ENCODE measurements around the gene BRMS1L.
"Not testable (repeated sequence)": the region's sequence is repeated elsewhere in the genome, so short reads cannot be mapped to it uniquely, and the experiment has no call there.

Gene BRMS1L

GRCh38 chr14:35835208-35835982 is 9.3 kb downstream of the BRMS1L start:
- no peaks in the 10 kb centered on the region for H3K27me3 ChIP-seq (ENCODE audit: low read depth)
- no peaks in the 10 kb centered on the region for H3K4me1 ChIP-seq
- DNase-seq (ENCODE audit: low spot score in 2 of 2): no peak
- H3K4me3 ChIP-seq: no peak overlapping the region
- in situ Hi-C loops (cut with MboI; ENCODE audit: low sequenced_read_pairs): no loop called here
- H3K9me3 ChIP-seq: 0 out of 2 replicates have a peak, but pooled peaks cover 4% of the 10 kb centered on the region
- H3K36me3 ChIP-seq (replicated peaks): peaks cover 19% of the 10 kb centered on the region

GRCh38 chr14:35841704-35842103 is 15.6 kb downstream of the BRMS1L start:
- DNase-seq (ENCODE audit: low spot score in 2 of 2); H3K27me3 ChIP-seq (ENCODE audit: low read depth); H3K4me1 ChIP-seq; H3K9me3 ChIP-seq; H3K4me3 ChIP-seq; in situ Hi-C loops (cut with MboI; ENCODE audit: low sequenced_read_pairs): not testable (repeated sequence)
- H3K36me3 ChIP-seq (replicated peaks): peaks cover 21% of the 10 kb centered on the region

- H3K4me3 ChIP-seq; H3K27me3 ChIP-seq (ENCODE audit: low read depth); H3K9me3 ChIP-seq; DNase-seq (ENCODE audit: low spot score in 2 of 2); in situ Hi-C loops (cut with MboI; ENCODE audit: low sequenced_read_pairs); H3K4me1 ChIP-seq: not testable (repeated sequence)
- peaks cover 21% of the 10 kb centered on the region for H3K36me3 ChIP-seq (replicated peaks)
Measured at GRCh38 chr14:35842245-35842644, 16.1 kb downstream of the BRMS1L start.

- peaks cover 4% of the 10 kb centered on the region for H3K9me3 ChIP-seq
- H3K36me3 ChIP-seq (replicated peaks): peaks cover 12% of the 10 kb centered on the region
- no peaks in the 10 kb centered on the region for H3K27me3 ChIP-seq (ENCODE audit: low read depth)
- no peak overlapping the region for H3K4me3 ChIP-seq
- DNase-seq (ENCODE audit: low spot score in 2 of 2): no peak
- in situ Hi-C loops (cut with MboI; ENCODE audit: low sequenced_read_pairs): no loop called here
- no peaks in the 10 kb centered on the region for H3K4me1 ChIP-seq
Measured at GRCh38 chr14:35844494-35844893, 18.4 kb downstream of the BRMS1L start.

GRCh38 chr14:35847636-35848035 is 21.5 kb downstream of the BRMS1L start:
- no peak for DNase-seq (ENCODE audit: low spot score in 2 of 2)
- in situ Hi-C loops (cut with MboI; ENCODE audit: low sequenced_read_pairs): no loop called here
- Histone ChIP-seq H3K36me3 (replicated peaks) (peaks cover 5% of the 10 kb centered on the region; the same call in 1 of the 2 replicates), H3K27me3 (ENCODE audit: low read depth) (no peaks in the 10 kb centered on the region), H3K4me1 (no peaks in the 10 kb centered on the region), H3K9me3 (no peaks in the 10 kb centered on the region; the same call in 1 of the 2 replicates), H3K4me3 (no peak overlapping the region)

GRCh38 chr14:35849122-35849521 is 23.0 kb downstream of the BRMS1L start:
- no peak overlapping the region for H3K4me3 ChIP-seq
- peaks cover 2% of the 10 kb centered on the region; the same call in 1 of the 2 replicates for H3K36me3 ChIP-seq (replicated peaks)
- DNase-seq (ENCODE audit: low spot score in 2 of 2): no peak
- H3K4me1 ChIP-seq: no peaks in the 10 kb centered on the region
- H3K27me3 ChIP-seq (ENCODE audit: low read depth): no peaks in the 10 kb centered on the region
- in situ Hi-C loops (cut with MboI; ENCODE audit: low sequenced_read_pairs): no loop called here
- no peaks in the 10 kb centered on the region for H3K9me3 ChIP-seq

- H3K4me1 ChIP-seq: no peaks in the 10 kb centered on the region
- 0 out of 2 replicates have a peak, but pooled peaks cover 2% of the 10 kb centered on the region for H3K36me3 ChIP-seq (replicated peaks)
- H3K4me3 ChIP-seq: no peak overlapping the region
- in situ Hi-C loops (cut with MboI; ENCODE audit: low sequenced_read_pairs): no loop called here
- no peaks in the 10 kb centered on the region for H3K9me3 ChIP-seq
- no peaks in the 10 kb centered on the region for H3K27me3 ChIP-seq (ENCODE audit: low read depth)
- no peak for DNase-seq (ENCODE audit: low spot score in 2 of 2)
Measured at GRCh38 chr14:35851823-35852222, 25.7 kb downstream of the BRMS1L start.

- Histone ChIP-seq H3K36me3 (replicated peaks) (0 out of 2 replicates have a peak, but pooled peaks cover 2% of the 10 kb centered on the region), H3K4me3 (no peak overlapping the region), H3K4me1 (no peaks in the 10 kb centered on the region), H3K9me3 (no peaks in the 10 kb centered on the region), H3K27me3 (ENCODE audit: low read depth) (no peaks in the 10 kb centered on the region)
- in situ Hi-C loops (cut with MboI; ENCODE audit: low sequenced_read_pairs): no loop called here
- DNase-seq (ENCODE audit: low spot score in 2 of 2): no peak
Measured at GRCh38 chr14:35853225-35853624, 27.1 kb downstream of the BRMS1L start.

- Histone ChIP-seq H3K36me3 (replicated peaks) (0 out of 2 replicates have a peak, but pooled peaks cover 2% of the 10 kb centered on the region), H3K9me3 (no peaks in the 10 kb centered on the region), H3K4me1 (no peaks in the 10 kb centered on the region), H3K4me3 (no peak overlapping the region), H3K27me3 (ENCODE audit: low read depth) (no peaks in the 10 kb centered on the region)
- in situ Hi-C loops (cut with MboI; ENCODE audit: low sequenced_read_pairs): no loop called here
- no peak for DNase-seq (ENCODE audit: low spot score in 2 of 2)
Measured at GRCh38 chr14:35854696-35855270, 28.6 kb downstream of the BRMS1L start.

GRCh38 chr14:35855876-35856481 is 29.8 kb downstream of the BRMS1L start:
- in situ Hi-C loops (cut with MboI; ENCODE audit: low sequenced_read_pairs): no loop called here
- Histone ChIP-seq H3K36me3 (replicated peaks) (0 out of 2 replicates have a peak, but pooled peaks cover 2% of the 10 kb centered on the region), H3K4me3 (no peak overlapping the region), H3K9me3 (no peaks in the 10 kb centered on the region), H3K4me1 (no peaks in the 10 kb centered on the region), H3K27me3 (ENCODE audit: low read depth) (no peaks in the 10 kb centered on the region)
- no peak for DNase-seq (ENCODE audit: low spot score in 2 of 2)

- DNase-seq (ENCODE audit: low spot score in 2 of 2): no peak
Measured at GRCh38 chr14:35858521-35859209, 32.5 kb downstream of the BRMS1L start.

GRCh38 chr14:35861204-35861868 is 35.2 kb downstream of the BRMS1L start:
- DNase-seq (ENCODE audit: low spot score in 2 of 2): no peak
- no peaks in the 10 kb centered on the region for H3K9me3 ChIP-seq
- no peaks in the 10 kb centered on the region; the same call in 1 of the 2 replicates for H3K36me3 ChIP-seq (replicated peaks)
- peaks cover 12% of the 10 kb centered on the region for H3K4me1 ChIP-seq
- in situ Hi-C loops (cut with MboI; ENCODE audit: low sequenced_read_pairs): no loop called here
- H3K27me3 ChIP-seq (ENCODE audit: low read depth): no peaks in the 10 kb centered on the region
- no peak overlapping the region for H3K4me3 ChIP-seq

More at GRCh38 chr14:35858521-35859209, 32.5 kb downstream of the BRMS1L start:
- H3K27me3 ChIP-seq (ENCODE audit: low read depth): no peaks in the 10 kb centered on the region
- H3K36me3 ChIP-seq (replicated peaks): no peaks in the 10 kb centered on the region; the same call in 1 of the 2 replicates
- no peaks in the 10 kb centered on the region for H3K9me3 ChIP-seq
- no peak overlapping the region for H3K4me3 ChIP-seq
- in situ Hi-C loops (cut with MboI; ENCODE audit: low sequenced_read_pairs): no loop called here
- peaks cover 7% of the 10 kb centered on the region for H3K4me1 ChIP-seq

- H3K36me3 ChIP-seq (replicated peaks): no peaks in the 10 kb centered on the region; the same call in 1 of the 2 replicates
- H3K27me3 ChIP-seq (ENCODE audit: low read depth): no peaks in the 10 kb centered on the region
- H3K9me3 ChIP-seq: no peaks in the 10 kb centered on the region
- no peak overlapping the region for H3K4me3 ChIP-seq
- peaks cover 12% of the 10 kb centered on the region for H3K4me1 ChIP-seq
- in situ Hi-C loops (cut with MboI; ENCODE audit: low sequenced_read_pairs): no loop called here
- DNase-seq (ENCODE audit: low spot score in 2 of 2): no peak
Measured at GRCh38 chr14:35865611-35866324, 39.6 kb downstream of the BRMS1L start.

All from HAP-1 (cell line).